HG03571 (cell line): Measurements from ENCODE around the gene EIF4EBP2.

Source experiments
- ATAC-seq: cut with Tn5 transposase; IDR thresholded peaks from one replicate; pipeline ENCODE4 v1.9.1; 2021; ENCODE audit not compliant: unreplicated experiment

The EIF4EBP2 gene

DNA sequence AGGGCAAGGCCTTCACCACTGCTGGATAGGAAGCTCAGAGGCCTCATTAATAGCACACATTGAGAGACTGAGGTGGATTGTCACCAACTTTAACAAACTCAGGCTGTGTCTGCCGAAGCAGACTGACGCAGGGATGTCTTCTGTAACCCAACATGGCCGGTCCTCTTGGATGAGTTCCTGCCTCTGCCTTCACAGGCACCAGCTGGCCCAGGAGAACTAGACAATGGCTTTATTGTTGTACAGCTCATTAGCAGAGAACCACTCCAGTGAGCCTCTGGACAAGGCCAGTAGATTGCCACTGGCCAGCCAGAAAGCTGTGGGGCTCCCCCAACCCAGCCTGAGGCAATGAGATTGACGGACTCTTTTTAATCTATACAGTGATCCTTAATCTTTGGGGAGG, 28.2 kb downstream of the EIF4EBP2 start:
- ATAC-seq: no peak

DNA sequence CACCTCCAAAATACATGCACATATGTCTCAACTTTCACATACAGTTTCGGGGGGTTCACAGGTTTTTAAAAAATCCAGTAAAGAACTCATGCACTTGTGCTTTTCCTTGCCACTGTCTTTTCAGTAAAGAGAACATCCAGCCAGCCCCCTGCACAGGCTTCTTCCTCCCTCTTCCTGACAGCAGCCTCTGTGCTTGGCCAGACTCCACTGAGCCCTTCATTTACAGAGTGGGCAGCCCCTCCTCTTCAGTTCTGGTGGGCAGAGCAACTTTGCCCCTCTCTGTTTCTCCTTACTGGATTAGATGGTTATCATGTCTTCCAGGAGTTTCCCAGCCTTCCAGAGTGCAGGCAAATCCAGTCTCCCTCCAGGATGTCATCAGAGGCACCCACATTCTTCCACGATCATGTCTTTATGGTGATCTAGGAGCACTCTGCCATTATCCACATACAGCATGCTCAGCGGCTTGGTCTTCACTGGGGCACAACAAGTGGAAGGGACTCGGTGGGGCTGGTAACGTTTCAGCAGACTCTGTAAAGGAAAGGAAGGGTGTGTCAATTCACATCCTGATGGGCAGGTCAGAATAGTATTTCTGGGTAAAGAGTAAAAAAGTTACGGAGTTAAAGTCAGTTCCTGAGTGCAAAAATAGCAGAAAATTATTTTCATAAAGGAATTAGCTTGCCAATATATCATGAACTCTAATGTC, 28.8 kb downstream of the EIF4EBP2 start:
- no peak for ATAC-seq

DNA sequence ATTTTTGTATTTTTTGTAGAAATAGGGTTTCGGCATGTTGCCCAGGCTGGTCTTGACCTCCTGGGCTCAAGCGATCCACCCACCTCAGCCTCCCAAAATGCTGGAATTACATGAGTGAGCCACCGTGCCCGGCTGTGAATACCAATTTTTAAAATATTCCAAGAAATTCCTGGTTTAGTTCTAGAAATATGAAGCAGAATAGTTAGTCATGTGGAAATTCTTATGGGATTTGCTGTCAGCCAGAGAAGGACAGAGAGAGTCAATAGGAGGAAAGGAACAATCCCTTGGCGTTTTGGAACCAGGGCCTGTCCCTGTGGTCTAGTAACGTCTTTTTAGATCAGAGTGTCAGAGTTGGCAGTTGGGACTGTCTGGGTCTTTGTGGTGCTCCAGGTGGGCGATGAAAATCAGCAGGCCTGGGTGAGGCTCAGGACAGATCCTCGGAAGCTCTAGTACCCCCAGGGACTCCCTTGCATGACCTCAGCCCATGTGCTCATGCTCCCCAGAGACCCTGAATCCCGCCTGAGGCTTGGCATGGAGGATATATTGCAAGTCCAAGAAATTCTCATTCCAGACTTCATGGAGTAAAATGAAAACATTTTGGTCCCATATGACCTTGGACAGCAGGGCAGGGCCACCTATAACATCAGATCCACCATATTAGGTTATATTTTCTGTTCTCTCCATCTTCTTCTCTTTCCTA, 29.8 kb downstream of the EIF4EBP2 start:
- no peak for ATAC-seq

DNA sequence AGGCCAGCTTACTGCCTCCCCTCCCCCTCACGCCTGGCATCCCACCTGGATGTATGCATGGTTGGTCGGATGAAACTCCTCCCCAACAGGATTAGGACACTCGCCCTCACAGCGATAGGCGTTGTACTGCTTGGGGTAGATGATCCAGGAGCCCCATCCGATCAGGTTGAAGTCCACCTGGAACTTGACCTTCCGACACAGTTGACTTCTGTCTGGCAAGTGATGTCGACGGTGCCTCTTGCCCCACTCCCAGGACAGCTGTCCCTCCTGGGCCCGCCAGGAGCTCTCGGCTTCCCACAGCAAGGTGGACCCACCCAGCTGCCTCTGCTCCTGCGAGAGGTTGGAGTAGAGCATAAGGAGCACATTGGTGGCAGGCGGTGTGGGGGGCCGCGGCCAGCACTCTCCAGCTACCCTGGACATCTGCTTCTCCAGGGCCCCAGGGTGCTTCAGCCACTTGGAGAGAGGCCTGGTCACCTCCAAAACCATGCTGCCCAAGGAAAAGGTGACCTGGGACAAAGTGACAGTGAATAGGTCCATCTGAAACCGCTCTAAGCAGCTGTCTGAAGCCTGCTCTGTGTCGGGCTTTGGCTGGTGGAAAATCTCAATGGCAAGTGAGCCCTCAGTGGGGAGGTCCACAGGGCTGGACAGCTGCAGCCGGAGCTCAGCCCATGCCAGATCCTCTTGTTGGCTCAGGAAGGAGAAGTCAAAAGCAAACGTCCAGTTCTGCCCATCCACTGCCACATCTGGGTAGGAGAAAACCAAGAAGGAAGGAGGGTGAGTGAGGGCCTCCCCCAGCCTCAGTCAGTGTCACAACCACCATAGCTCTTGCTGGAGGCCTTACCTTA, 31.5 kb downstream of the EIF4EBP2 start:
- ATAC-seq: no peak

DNA sequence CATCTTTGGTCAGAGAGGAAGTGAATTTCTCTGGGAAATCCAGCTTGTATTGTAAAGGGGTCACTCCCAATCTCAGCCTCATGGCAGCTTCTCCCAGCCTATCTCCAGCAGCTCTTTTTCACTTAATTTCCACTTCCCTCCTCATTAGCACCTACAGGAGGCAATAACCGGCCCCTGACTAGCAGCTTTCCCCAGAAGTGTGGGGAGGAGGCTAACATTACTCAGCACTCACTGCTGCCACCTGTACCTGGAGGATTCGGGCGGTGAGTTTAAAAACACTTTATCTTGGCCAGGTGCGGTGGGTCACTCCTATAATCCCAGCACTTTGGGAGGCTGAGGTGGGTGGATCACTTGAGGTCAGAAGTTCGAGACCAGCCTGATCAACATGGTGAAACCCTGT, 33.8 kb downstream of the EIF4EBP2 start:
- ATAC-seq: no peak

DNA sequence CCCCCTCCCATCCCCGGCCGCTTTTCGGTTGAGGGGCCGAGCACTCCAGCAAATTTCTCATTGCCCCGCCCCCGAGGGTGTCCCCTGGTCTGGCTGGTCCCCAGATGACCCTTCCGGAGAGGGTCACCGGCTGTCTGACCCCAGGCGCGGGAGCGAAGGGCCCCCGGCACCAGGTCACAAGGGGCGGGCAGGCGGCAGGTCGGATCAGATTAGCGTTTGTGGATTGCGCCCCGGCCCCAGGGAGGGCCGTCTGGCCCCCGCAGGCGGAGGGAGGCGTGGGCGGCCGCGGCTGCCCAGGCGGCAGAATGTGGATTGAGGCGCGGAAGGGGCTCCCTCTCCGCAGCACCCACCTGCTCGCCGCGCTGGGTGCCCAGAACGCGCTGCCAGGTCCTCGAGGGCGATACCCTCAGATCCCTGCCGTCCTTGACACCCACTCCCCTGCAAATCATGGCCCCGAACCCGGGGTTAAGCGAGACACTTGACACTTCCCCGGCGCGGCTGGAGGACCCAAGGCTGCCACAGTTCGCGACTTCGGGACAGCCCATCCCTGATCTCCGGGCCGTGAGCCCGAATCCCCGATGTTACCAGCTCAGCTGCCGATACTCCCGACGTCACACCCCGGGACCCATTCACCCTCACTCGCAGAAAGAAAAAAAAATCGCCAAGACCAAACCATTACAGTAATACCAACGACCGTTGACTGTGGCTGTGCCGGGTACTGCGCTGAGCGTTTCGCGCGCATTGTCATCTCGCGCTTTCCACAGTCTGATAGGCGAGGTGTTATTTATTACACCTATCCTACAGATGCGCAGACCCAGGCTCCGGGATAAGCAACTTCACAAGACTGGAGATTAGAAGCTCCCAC, 36.6 kb downstream of the EIF4EBP2 start:
- no peak for ATAC-seq

DNA sequence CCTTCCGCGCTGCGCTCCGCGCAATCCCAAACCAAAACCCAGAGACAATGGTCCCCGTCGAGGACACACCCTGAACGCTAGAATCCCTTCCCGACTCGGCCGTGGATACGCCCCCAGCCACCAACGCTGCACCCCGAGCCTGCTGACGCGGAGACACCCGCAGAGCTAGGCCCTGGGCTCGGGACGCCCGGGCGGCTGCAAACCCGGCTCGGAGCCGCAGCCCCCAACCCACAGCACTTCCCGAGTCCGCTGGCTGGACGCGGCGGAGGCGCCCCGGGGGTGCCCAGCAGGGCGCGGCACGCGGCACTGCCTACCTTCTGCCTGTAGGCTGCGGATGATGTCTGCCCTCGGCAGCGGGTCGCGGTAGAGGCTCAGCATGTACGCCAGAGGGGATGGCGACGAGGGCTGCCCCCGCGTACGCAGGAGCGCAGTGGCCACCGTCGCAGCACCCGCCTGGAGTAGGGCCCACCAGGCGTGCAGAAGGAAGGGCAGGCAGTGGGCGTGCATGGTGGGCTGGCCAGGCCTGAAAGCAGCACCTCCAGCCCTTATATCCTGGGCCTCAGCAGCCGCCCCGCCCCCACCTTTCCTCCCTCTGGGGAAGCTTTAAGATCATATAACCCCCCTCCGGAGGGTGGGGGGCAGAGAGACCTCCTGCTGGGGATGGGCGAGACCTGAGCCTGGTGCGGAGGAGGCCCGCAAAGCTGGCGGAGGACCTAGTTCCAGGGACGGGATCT, 37.4 kb downstream of the EIF4EBP2 start, which contains the start of gene NODAL:
NODAL (minus strand) TSS at position 521 of the 734 bp plus-strand sequence; CDS start at position 507, 14 bp downstream.
- ATAC-seq: no peak

DNA sequence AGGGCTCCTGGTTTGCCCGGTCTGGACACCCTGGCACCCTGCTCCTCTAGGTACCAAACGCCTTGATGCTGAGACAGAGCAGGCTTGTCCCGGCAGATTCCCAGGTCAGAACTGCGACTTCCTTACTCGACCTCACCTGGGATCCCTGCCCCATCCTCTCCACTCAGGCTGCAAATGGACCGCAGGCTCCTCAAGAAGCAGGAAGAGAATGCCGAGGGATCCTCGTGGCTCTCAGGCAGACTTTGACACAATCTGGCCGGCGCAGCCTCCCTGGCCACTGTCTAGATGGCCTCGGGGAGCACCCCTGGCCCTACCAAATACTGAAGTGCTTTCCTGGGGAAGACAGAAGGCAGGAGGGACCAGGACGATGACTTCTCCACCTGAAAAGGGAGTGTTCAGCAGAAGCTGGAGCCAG, 38.0 kb downstream of the EIF4EBP2 start:
- no peak for ATAC-seq

DNA sequence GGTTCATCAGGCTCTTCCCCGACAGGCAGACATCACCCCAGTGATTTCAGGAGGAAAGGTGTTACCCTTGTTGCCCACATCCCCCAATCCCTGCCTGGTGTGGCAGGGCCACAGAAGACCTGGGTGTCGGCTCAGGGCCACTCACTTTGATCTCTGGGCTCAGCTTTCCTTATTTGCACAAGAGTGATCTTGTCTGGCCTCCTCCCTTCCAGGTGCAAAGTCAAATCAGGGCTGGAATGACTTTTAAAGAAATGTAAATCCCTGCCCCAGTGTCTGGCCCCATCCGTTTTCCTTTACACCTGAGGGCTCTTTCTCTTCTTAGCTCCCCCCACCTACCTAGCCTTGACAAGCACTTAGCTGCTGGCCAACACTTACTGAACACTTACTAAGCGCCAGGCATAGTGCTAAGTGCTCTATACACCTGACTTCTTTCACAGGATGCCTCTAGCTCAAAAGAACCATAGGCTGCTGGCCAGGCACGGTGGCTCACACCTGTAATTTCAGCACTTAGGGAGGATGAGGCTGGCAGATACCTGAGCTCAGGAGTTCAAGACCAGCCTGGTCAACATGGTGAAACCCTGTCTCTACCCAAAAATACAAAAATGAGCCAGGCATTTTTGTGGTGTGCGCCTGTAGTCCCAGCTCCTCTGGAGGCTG, 38.5 kb downstream of the EIF4EBP2 start:
- no peak for ATAC-seq

DNA sequence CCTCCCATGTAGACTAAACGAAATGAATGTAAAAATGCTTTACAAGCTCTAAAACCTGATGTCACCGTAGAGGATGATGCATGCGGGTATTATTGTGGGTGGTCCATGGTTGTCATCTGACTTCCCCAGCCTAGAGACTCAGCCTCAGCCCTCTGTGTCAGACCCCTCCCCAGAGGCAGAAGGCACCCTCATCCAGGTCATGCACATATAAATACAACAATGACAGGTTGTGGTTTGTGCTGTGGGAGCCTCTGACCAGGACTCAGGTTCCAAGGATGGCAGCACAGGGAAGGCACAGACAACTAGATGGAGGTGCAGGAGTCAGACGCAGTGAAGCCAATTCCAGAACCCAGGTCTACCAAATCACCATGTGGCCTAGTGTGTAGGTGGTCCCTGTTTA, 40.8 kb downstream of the EIF4EBP2 start:
- no peak for ATAC-seq

DNA sequence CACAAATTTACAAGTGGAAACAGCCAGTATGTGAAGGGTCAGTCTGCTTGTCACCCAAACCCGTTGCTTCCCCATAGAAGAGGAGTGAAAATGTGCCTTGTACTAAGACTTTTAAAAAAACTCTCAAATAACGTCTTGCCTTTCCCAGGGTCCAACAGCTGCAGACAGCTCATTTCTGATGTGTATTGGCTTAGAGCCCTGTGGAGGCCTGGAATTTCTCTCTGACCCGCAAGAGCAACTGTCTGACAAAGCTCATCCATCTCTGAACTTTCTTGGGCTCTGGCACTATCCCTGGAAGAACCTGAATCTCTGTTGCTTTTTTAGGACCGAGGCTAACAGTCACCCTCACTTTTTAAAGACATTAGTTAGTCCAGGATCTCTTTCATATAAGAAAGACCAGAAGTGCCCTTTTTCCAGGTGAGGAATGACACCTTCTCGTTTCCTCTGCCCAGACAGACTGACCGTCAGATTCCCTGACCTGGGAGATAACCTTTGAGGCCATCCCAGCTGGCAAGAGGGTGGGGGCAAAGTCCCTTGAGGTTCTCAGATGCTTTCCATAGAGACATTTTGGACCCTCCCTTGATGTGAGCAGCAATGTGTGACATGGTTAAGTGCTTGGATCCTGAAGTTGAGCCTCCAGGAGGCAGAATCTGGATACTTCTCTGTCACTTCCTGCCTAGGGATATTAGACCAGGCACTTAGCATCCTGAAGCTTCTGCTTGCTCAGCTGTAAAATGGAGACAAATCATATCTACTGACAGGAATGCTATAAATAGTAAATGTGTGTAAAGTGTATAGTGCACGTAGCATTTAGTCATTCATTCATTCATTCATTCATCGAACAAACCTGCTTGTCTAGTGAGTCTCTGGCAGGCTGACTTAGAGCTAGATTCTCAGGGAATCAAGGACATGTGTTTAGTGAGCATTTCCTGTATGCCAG, 42.0 kb downstream of the EIF4EBP2 start:
- no peak for ATAC-seq

DNA sequence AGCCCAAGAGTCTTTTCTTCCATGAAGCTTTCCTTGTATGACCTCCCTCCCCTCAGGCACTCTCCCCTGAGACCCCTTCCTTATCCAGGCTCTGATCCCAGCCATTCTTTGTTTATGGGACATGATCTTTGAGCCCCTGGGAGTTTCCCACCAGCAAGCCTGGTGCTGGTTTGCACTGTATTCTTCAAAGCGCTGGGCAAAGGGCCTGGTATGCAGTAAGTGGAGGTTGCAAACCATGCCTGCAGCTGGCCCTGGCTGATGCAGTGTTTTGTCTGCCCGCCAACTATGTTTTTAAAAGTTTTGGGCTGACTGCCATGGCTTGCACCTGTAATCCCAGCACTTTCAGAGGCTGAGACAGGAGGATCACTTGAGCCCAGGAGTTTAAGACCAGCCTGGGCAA, 44.3 kb downstream of the EIF4EBP2 start:
- no peak for ATAC-seq

DNA sequence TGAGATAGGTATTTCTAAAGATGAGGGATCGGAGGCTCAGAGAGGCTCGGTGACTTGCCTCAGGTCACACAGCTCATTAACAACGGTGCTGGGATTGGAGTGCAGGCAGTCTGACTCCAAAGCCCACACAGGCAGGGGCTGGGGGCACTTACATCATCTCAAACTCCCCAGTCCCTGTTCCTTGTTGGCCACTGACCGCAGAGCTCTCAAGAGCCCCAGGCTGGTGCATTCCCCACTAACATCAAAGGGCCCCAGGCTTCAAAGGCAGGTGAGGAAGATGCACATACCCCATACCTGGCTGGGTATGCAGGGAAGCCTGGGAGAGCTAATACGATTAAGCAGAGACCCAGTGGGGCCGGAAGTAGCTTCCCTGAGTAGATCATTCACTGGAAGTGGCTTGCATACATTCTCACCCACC, 51.3 kb downstream of the EIF4EBP2 start:
- ATAC-seq: no peak

DNA sequence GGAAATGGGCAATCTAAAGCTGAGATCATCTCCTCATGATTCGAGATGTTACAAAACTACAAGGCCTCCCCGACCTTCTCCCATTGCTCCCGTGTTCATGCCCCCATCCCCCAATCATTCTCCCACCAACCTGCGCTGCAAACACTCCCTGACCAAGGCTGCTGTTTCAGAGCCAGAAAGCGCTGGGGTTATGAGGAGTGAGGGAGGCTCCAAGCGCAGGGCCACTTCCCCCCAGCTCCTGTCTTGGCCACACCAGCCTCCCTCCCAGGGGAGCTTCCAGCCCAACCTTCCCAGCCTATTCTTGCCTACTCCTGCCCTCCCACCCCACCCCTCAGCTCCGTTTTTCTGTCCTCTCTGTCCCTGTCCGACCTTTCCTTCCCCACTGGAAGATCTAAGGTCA, 52.2 kb downstream of the EIF4EBP2 start:
- no peak for ATAC-seq

DNA sequence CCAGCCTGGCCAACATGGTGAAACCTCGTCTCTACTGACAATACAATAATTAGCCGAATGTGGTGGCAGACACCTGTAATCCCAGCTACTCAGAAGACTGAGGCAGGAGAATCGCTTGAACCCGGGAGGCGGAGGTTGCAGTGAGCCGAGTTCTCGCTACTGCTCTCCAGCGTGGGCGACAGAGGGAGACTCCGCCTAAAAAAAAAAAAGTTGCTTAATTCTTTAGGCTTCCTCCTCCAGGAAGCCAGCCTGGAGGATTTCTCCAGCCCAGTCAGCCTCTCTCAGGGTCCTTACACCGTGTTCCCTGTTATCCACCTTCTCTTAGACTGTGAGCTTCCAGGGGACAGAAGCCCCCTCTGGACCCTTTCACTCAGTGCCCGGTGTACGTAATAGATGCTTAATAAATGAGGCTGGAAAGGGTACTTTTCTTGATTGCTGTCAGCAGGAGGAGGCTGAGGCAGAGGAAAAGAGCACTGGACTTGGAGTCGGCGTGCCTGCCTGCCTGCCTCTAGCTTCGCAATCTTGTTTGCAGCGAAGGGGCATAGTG, 53.9 kb downstream of the EIF4EBP2 start:
- ATAC-seq: no peak

DNA sequence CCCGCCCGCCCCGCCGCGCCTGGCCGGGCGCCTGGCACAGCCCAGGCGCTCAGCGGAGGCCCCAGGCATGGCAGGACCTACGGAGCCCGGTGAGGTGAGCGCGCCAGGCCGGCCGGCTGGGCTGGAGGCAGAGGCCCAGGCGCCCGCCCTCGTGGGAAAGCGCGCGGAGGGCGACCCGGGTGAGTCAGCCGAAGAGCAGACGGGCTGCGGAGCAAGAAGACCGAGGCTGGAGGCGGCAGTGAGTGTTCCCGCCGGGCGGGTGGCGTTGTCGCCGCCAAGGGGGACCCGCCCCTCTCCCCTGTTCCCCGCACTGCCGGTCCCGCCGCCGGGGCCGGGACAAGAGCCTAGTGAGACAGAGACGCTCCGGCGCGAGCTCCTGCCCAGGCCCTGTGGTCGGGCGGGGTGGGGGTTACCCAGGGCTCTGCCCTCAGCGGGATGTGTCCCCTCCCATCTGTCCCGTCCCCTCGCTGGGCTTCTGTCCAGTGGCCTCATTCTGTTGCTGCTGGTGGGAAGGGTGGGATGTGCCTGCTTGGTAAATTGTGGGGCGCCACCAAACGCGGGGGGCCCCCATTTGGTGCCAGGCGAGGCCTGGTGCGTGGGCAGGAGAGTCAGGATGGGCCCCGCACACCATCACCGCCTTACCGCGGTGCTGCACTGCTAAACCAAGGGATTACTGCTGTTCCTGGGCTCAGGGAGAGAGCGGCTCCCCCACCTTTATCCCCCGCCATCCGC, 54.5 kb downstream of the EIF4EBP2 start:
- ATAC-seq: no peak

DNA sequence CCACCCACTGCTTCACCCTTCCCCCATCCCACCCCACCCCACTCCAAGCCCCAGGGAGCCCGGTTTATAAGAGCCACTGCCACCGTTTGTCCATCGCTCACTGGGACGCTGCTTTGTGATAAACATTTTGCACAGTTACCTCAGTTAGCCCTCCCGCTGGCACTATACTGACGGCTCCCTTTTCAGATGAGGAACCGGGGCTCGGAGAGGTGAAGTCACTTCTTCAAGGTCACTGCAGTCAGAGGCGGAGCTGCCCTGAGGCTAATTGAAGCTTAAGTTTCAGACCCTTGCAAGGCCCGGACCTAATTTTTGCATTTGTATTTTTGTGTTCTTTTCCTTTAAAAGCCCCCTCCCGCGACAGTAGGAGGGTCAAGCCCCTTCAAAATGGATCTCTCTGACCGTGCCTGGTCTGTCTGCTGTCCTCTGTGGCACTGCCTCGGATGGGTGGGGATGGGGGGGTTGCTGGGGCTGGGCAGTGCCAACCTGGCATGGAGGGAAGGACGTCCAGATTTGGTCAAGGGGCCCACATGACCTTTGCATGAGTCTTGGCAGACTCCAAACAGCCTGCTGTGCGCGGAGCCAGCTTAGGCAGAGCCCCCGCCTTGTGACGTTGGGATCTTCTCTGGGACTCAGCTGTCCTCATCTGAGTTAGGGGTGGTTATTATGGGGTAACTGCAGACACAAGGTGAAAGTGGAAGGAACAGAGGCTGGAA, 55.3 kb downstream of the EIF4EBP2 start:
- no peak for ATAC-seq
